GM19438 (cell line): ENCODE measurements around the gene PPP2R5B.

Source experiments
- ATAC-seq: cut with Tn5 transposase; IDR thresholded peaks from one replicate; pipeline ENCODE4 v1.9.1; 2021; ENCODE audit warnings: low read depth; ENCODE audit not compliant: unreplicated experiment

PPP2R5B gene

GRCh38 chr11:64923944-64924909, at the start of gene PPP2R5B:
PPP2R5B (plus strand) TSS chr11:64924689; CDS start chr11:64925735, 1,046 bp downstream.
- peak; percentile 86 for ATAC-seq

DNA sequence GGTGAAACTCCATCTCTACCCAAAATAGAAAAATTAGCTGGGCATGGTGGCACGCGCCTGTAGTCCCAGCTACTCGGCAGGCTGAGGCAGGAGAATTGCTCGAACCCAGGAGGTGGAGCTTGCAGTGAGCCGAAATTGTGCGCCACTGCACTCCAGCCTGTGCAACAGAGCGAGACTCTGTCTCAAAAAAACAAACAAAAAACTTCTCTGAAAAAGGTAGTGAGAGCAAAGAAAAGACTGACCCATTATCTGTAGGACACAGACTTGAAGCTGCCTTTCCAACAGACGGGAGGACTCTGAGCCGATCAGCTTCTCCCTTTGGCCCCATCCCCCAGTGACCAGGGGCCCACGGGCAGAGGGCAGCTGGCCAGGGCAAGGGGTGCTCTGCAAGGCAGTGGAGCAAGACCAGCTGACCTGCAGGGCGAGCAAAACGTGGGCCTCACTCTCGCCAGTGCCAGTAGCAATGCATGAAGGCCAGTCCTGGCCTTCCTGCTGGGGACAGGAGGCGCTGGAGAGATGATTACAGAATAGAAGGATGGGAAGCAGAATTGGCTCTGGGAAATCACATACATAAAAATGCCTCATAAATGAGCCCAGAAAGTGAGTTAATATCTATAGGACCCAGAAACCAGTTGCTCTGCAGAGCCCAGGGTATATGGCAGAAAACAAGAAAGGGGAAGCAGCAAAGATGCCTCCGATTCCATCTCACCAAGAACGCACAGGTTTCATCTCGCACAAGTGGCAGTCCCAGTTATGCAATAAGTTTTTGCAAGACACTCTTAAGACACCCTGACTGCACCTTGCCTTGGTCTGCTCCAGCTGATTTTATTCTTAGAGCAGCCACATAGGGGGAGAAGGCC, 48.9 kb upstream of the PPP2R5B start:
- no peak for ATAC-seq

GRCh38 chr11:64876229-64876750, 48.2 kb upstream of the PPP2R5B start:
- ATAC-seq = no peak

GRCh38 chr11:64876835-64877341, 47.6 kb upstream of the PPP2R5B start:
- ATAC-seq = no peak

DNA sequence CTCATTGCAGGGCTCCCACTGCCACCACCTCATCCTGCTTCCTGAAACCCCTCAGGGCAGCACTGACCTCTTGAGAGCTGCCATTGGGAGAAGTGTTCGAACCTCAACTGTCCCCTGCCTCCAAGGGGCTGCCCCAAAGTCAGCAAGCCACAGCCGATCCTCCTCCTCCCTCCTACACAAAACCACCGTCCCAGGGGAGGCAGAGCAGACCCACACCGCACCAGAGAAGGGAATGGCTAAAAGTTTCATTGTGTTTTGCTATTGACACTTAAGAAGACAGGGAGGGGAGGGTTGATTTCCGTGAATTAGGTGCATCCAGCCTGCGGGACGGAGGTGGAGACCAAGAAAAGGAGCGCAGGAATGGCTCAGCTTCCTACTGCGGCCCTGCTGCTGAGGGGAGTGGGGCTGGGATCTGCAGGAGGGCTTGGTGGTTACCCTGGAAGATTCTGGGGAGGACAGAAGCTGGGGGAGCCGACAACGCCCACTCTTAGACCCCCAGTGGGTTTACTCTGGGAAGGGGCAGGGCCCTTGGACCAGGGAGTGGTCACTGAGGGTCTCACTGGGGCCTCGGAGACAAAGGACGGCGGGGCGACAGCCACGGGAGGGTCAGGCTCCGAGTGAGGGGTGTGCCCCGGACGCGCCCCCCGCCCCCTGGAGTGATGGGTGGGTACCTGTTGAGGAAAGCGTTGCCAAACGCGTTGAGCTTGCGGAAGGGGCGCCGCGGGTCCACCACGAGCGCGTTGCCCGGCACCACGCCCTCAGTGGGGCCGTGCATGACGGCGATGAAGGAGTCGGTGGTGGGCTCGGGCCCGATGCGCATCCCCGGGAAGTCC, 46.9 kb upstream of the PPP2R5B start:
- no peak for ATAC-seq

- peak; percentile 9 for ATAC-seq
These were observed 46.3 kb upstream of the PPP2R5B start for GRCh38 chr11:64878223-64878493.

DNA sequence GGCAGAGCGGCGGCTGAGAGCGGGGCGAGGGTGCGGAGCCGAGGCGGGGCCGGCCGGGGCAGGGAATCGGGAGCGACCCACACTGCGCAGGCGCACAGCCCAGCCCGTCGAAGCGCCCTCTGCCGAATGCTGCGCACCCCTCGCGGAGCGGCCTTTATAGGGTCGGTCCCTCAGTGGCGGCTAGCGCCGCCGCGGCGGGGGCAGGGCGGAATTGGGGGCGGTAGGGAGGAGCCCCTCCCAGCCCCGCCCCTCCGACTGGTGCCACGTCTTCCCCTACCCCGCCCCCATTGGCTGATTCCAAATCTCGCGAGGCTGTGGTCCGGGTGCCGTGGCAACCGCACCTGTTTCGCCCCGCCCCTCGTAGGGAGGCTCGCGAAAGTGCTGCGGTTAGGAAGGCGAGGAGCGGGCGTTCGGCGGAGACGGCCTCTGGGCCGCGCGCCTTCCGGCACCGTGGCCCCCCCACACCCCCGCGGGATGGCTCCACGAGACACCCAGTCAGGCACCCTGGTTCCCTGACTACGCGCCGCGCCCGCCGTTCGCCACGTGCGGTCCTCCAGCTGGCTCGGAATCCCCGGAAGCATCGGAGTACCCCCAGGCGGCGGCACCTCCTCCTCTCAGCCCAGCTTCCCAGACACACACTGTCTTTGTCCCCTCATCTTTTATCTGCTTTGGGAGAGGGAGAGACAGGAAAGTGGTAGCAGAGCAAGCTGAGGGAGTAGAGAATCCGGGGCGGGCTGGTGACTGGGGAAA, 45.8 kb upstream of the PPP2R5B start, which contains the start of gene EHD1:
TSS of gene EHD1 (minus strand) at position 128 of the 750 bp plus-strand sequence. CDS start 157 bp downstream, outside the sequence.
- peak; percentile 47 for ATAC-seq

DNA sequence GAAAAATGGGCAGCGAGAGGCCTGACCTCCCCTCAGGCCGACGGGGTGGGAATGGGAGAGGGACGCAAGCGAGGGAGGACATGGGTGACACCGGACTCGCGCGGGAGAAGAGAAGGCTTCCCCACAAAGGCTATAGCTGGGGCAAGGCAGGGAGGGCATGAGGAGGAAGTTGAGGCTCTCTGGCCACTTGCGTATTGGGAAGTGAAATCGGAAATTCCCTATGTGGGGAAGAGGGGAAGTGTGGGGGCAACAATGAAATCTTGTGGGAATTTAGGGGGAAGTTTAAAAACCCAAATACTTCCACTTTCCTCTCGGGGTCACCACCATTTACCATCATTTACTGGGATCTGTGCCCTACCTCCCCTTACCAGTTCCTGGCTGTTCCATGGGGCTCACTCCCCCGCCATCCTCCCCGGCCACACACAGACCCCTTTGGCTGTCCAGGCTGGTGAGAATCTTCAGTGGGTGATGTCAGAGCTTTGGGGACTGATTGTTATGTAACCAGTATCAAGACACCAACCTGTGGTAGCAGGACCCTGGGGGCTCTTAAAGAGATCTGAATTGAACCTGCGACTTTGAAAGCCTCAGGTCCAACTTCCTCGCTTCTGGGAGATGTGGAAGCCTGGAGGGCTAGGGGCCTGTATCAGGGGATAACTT, 45.1 kb upstream of the PPP2R5B start:
- ATAC-seq = no peak

DNA sequence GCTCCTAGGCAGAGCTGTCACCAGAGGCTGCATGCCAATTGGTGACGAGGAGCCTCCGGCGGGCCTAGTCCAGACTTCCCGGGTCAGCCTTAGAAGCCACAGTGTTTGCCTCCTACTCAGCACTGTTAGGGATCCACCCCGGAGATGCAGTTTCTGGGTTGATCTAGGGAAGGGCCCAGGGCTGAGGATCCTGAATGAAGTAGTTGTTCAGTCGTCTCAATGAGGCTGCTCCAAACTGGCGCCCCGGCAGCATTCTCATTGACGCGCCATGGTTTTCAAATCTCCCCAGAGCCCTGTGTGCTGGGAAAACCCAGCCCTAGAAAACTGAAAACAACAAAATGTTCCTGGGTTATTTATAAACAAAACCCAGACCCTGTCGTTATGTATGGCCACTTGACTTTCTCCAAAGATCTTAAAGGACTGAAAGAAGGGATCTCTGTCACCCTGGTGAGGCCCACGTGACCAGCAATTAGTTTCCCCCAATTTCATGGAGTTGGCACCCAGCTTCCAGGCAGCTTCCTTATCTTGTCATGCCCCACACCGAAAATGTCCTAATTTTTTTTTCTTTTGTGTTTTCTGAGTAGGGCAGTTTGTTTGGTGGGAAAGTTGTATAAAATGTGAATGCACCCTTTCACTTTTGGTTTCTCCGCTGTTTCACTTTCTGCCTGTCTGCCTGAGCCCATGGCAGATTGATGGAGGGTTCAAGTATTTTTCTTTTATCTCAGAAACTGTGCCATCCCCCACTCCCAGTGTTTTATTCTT, 44.1 kb upstream of the PPP2R5B start:
- ATAC-seq = no peak

GRCh38 chr11:64881476-64881875, 43.0 kb upstream of the PPP2R5B start:
- ATAC-seq = no peak

DNA sequence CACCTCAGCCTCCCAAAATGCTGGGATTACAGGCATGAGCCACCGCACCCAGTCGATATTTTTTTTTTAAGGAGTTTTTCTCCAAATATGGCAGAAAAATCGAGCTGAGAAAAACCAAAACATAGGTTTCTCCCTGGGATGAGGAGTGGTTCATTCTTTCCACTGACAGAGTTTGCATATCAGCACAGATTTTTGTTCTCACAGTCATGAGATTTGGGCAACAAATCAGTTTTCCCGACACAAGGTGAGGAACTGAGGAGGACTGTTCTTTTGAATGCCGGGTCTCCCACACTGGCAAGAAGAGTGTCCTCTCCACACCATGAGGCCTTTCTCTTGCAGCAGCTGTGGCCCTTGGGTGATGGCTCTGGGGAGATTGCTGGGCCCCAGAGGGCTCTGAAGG, 42.2 kb upstream of the PPP2R5B start:
- no peak for ATAC-seq

DNA sequence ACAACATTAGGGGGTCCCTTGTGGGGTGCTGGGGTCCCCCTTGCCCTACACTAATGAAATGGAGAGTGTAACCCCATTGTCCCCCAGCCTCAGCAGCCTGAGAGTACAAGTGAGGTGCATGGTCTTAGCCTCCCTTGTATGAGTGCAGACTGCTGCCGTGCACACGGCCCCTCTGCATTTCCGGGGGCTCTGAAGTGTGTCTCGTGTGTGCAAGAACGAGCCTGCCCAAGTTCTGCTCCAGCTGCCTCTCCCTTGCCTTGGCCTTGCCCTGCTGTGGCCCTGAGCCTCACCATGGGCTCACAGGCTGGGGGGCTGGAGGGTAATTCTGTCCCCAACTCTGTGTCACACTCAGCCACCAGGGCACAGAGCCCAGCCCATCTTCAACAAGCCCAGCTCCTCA, 40.9 kb upstream of the PPP2R5B start:
- ATAC-seq = no peak

DNA sequence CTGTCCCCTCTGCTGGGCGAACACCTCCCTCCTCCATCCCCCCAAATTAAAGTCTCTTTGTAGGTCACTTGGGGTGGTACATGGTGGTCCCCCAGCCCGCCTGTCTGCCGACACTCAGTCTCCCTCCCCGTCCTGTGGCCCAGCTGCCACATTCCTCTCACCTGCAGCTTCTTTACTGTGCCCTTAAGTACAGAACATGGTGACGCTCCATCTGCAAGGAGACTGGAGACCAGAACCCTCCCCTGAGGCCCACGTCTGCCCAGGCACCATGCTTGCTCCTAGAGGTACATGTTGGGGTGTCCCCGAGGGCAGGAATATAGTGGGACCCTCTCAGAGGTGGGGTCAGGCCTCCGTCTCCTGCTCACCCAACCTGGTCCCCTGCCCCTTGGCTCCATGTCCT, 40.5 kb upstream of the PPP2R5B start:
- ATAC-seq = no peak

GRCh38 chr11:64885367-64886286, 38.9 kb upstream of the PPP2R5B start:
- no peak for ATAC-seq

GRCh38 chr11:64887234-64887756, 37.2 kb upstream of the PPP2R5B start:
- ATAC-seq = no peak

GRCh38 chr11:64887757-64888405, 36.6 kb upstream of the PPP2R5B start:
- no peak for ATAC-seq

DNA sequence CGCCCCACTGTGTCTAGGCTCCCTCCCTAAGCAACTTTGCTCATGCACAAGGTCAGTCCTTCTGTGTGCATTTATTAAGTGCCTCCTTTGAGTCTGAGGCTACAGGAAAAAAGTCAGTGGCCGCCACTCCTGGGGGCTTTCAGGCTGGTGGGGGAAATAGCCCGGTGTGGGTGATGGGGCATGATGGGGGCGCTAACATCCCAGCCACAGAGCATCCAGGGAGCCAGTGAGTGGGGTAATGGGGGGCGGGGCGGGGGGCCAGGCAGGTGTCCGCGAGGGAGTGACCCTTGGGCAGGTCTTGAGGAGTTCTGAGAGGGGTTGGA, 36.1 kb upstream of the PPP2R5B start:
- no peak for ATAC-seq
